Ovary (tissue), 9 donors: ENCODE data around the gene SGCE. TPM values are rescaled to one million over a fixed set of nuclear protein-coding genes. Genes with fewer than 3 reads are reported as not detected.

Experiments used
- DNase-seq, 5 donors: peaks; one replicate each; pipeline ENCODE4 v3.0.0-alpha.2; 2019 to 2020
- H3K27ac ChIP-seq, 2 donors: fragments of 200-600 bp; one replicate each; pipeline versions ENCODE4 v1.5.1 to v1.8.0; 2019 to 2022
- H3K27me3 ChIP-seq: fragments of 200-600 bp; one replicate; pipeline ENCODE4 v1.8.0; 2022
- H3K36me3 ChIP-seq: fragments of 200-600 bp; sonication (generic); one replicate; pipeline ENCODE4 v1.5.1; 2019
- H3K4me1 ChIP-seq: one replicate; pipeline ENCODE4 v1.8.1; 2013; ENCODE audit warnings: mild to moderate bottlenecking, moderate library complexity; ENCODE audit not compliant: insufficient read depth
- H3K4me3 ChIP-seq: fragments of 200-600 bp; sonication (generic); one replicate; pipeline ENCODE4 v1.5.1; 2017
- H3K9me3 ChIP-seq, 2 donors: fragments of 200-600 bp in 1 of 2; sonication (generic) in 1 of 2; one replicate each; pipeline versions ENCODE4 v1.5.1 to v1.8.1; 2013 to 2019; ENCODE audit warnings: mild to moderate bottlenecking in 1 of 2, moderate library complexity in 1 of 2
- EP300 ChIP-seq: sonication (generic); formaldehyde crosslinking; IDR thresholded peaks from one replicate; pipeline ENCODE4 v1.6.1; 2017; ENCODE audit warnings: antibody characterized with exemption
- POLR2A ChIP-seq: fragments of 450-650 bp; IDR thresholded peaks from one replicate; pipeline ENCODE4 v1.6.1; 2017; ENCODE audit warnings: antibody characterized with exemption, mild to moderate bottlenecking, moderate library complexity
- WGBS, 3 donors: extraction: QIAGEN DNeasy Blood & Tissue Kit in 1 of 3; methylation state at CpG; one replicate each; pipeline versions ENCODE4 v1.1.5 to v1.1.7; 2013 to 2017; 5-methylcytosine and 5-hydroxymethylcytosine counted together
- intact Hi-C, 4 donors: fragments of 100-400 bp; cut with DNase I; formaldehyde crosslinking; loops; one replicate each; pipeline versions ENCODE4 v1.11.0 to v1.15.1; 2022 to 2023
- polyA plus RNA-seq, 2 donors: library from polyadenylated mRNA; stranded (reverse); fragments of 200-250 nt in 1 of 2; fragments of 350-450 nt in 1 of 2; fragmentation: Illumina TruSeq in 1 of 2; extraction: RNeasy Lipid Tissue Mini Kit (QIAGEN cat#74804) in 1 of 2; gene quantifications; one replicate each; pipeline ENCODE4 v1.2.3, GENCODE V29; 2013 to 2014
- total RNA-seq, 7 donors: library from RNA; depleted of rRNA in 2 of 7; stranded (reverse); fragments of >200 nt in 2 of 7; fragmentation: NEBNext Ultra II Directional in 3 of 7; extraction: Animal tissue kit (Norgen Biotek cat#: 25700) in 3 of 7; gene quantifications; one replicate each; pipeline versions ENCODE4 v1.1.0 to v1.2.4, GENCODE V29; 2016 to 2023
- TF ChIP-seq, protein P1 (sequence below), 3 donors: fragments of 450-650 bp in 2 of 3; fragments of 200-600 bp in 1 of 3; IDR thresholded peaks; one replicate each; pipeline versions ENCODE4 v1.5.1 to v1.8.0; 2016 to 2022; ENCODE audit warnings: antibody characterized with exemption in 3 of 3, mild to moderate bottlenecking in 1 of 3
- donor health status: DM: no; HTN: no; CAD: no; lungs with moderate emphysema.
- donor health status: DM: no; HTN: no; CAD: no.
- donor health status: Bipolar disorder and iron deficiency.
- donor health status: DM: yes; HTN: yes; CAD: no.
- donor health status: DM: no; HTN: no; CAD: no.
- donor health status: DM: yes; HTN: yes; CAD: no.

The SGCE gene
- total and polyA plus RNA-seq, 9 donors, result 104 to 183 (median 115) TPM

DNA sequence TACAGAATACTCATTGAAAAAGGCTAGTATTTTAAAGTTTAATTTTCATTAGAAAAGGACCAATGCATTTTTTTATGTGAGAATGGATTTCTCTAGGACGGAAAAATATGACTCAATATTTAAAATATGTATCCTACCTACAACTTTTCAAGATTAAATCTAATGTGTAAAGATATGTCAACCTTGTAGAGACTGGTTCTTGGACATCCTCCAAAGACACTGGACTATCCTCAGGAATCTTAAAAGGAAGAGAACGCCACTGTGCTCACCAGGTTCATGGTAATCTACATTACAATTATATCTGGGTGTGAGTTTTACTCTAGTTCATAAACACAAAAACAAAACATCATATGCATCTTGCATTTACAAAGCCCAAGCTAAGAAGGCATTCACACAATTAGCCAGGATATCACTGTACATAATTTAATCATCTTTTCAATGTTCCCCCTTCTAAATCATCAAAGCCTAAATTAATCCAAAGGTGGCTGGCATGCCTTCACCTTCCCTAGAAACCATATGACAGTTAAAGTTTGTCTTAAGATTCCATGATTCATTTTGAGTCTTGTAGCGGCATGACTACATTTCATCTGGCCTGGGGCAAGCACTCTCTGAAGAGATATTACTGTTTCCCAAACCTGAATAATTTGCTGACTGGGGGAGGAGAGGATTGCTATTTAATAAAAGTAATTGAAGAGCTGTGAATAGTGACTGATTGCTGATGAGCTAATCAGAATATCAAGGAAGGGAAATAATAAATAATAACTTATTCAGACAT, 12.0 kb downstream of the SGCE start:
- no peaks in the 10 kb centered on the region for H3K27me3 ChIP-seq
- TF ChIP-seq, protein P1, sequence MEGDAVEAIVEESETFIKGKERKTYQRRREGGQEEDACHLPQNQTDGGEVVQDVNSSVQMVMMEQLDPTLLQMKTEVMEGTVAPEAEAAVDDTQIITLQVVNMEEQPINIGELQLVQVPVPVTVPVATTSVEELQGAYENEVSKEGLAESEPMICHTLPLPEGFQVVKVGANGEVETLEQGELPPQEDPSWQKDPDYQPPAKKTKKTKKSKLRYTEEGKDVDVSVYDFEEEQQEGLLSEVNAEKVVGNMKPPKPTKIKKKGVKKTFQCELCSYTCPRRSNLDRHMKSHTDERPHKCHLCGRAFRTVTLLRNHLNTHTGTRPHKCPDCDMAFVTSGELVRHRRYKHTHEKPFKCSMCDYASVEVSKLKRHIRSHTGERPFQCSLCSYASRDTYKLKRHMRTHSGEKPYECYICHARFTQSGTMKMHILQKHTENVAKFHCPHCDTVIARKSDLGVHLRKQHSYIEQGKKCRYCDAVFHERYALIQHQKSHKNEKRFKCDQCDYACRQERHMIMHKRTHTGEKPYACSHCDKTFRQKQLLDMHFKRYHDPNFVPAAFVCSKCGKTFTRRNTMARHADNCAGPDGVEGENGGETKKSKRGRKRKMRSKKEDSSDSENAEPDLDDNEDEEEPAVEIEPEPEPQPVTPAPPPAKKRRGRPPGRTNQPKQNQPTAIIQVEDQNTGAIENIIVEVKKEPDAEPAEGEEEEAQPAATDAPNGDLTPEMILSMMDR (IDR thresholded peaks at IDR 0.05), result no peak
- TF ChIP-seq EP300 (no peak), POLR2A (no peak)
- no peaks in the 10 kb centered on the region for H3K9me3 ChIP-seq
- DNase-seq, result no peak
- H3K4me3 ChIP-seq, result no peak overlapping the region
- no peaks in the 10 kb centered on the region for H3K36me3 ChIP-seq
- H3K4me1 ChIP-seq, result no peaks in the 10 kb centered on the region
- 78 to 94% (median 91%) methylated on average over 3 of the region's 3 CpGs for WGBS, 3 donors
- no peak overlapping the region for H3K27ac ChIP-seq
- intact Hi-C loops, result no loop called here

DNA sequence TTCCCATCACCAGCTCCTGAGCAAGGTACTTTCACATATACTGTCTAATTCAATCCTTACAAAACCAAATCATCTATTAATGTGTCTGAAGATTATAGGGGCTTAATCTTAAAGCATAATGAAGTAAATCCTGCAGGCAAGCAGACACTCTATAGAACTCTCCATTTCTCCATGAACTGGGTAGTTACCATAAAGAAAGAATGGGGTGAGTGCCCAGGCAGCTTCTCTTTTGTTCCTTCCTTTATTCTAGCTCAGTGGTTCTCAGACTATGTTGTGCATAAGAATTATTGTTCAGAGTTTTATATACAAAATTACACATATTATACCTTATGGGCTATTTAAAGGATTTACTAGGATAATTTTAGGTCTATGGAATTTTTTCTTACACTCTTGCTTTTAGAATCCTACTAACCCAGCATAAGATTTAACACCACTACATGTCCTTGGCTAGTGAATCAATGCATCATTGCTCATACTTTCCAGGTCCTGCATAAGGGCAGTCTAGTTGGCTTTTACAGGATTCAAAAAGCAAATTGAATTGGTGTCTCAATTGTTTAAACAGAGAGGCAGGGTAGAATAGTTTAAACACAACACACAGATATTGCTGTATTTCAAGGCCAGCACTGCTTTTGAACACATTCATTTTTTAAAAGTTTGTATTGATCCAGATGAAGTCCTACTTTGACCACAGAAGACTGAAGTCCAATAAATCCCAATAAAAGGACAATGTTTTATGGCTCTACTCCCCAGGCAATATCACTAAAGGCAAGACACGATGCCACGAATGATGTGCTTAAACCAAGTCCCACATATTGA, 12.9 kb downstream of the SGCE start:
- intact Hi-C loops, result no loop called here
- no peak overlapping the region for H3K4me3 ChIP-seq
- WGBS, 3 donors, result 93 to 97% (median 97%) methylated on average over 2 of the region's 2 CpGs
- H3K27ac ChIP-seq, result no peak overlapping the region
- TF ChIP-seq, protein P1 (IDR thresholded peaks at IDR 0.05), result no peak
- no peak for TF ChIP-seq POLR2A
- no peak for TF ChIP-seq EP300
- H3K4me1 ChIP-seq, result no peaks in the 10 kb centered on the region
- no peaks in the 10 kb centered on the region for H3K27me3 ChIP-seq
- H3K36me3 ChIP-seq, result no peaks in the 10 kb centered on the region
- no peak for DNase-seq
- no peaks in the 10 kb centered on the region for H3K9me3 ChIP-seq

DNA sequence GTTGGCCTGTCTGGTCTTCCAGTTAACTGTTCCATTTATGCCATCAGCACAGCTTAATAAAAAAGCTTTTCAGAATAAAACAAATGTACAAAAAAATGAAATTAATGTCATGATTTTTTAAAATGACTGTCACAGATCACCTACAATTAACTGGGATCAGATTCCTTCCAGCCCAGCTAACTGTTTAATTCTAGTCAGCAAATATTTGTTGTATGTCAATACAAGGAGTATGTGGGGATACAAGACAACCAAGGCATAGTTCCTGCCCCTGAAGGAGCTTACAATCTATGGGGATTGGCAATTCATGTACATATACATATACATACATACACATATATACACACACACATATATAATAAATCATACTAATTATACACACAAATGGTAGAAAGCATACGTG, 16.5 kb downstream of the SGCE start:
- H3K9me3 ChIP-seq, result no peaks in the 10 kb centered on the region
- intact Hi-C loops, result no loop called here
- no peaks in the 10 kb centered on the region for H3K4me1 ChIP-seq
- no peak for TF ChIP-seq POLR2A
- TF ChIP-seq, protein P1 (IDR thresholded peaks at IDR 0.05), result no peak
- no peak for TF ChIP-seq EP300
- H3K36me3 ChIP-seq, result no peaks in the 10 kb centered on the region
- 94 to 100% (median 94%) methylated on average over 1 of the region's 1 CpG for WGBS, 3 donors
- H3K27me3 ChIP-seq, result no peaks in the 10 kb centered on the region
- H3K27ac ChIP-seq, result no peak overlapping the region
- no peak overlapping the region for H3K4me3 ChIP-seq
- DNase-seq, result no peak

DNA sequence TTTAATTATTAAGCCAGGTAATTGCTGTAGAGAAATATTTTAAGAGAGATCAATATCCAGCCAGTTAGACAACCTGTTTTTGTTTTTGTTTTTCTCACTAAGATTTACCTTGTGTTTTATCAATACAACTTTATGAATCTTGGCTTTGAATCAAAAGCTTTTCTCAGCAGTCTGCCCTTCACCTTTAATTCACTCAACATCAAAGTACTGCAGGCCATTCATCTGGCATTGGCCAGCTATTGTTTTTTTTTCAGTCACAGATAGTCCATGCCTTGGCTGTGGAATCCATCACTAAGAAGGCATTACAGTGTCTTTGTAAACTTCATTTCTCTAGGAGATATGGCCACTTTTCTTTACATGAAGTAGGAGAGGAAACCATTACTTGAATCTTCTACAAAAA, 20.2 kb downstream of the SGCE start:
- TF ChIP-seq, protein P1 (IDR thresholded peaks at IDR 0.05), result no peak
- TF ChIP-seq POLR2A (no peak), EP300 (no peak)
- intact Hi-C loops, result no loop called here
- DNase-seq, result no peak

More for the DNA sequence above, 20.2 kb downstream of the SGCE start:
- peaks cover 1% of the 10 kb centered on the region for H3K4me1 ChIP-seq
- no peaks in the 10 kb centered on the region for H3K36me3 ChIP-seq
- H3K27ac ChIP-seq, result no peak overlapping the region
- H3K9me3 ChIP-seq, result no peaks in the 10 kb centered on the region
- H3K27me3 ChIP-seq, result no peaks in the 10 kb centered on the region
- H3K4me3 ChIP-seq, result no peak overlapping the region
